COLO668 (cell line): ENCODE data around the gene LBX2.

Source experiments
- DNase-seq: peaks from one replicate; lab custom pipeline; 2025; ENCODE audit not compliant: unreplicated experiment; lab: John Stamatoyannopoulos, UW

Gene LBX2, protein sequence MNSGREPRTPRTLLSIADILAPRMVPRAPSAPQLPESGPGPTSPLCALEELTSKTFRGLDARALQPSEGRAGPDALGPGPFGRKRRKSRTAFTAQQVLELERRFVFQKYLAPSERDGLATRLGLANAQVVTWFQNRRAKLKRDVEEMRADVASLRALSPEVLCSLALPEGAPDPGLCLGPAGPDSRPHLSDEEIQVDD

DNA sequence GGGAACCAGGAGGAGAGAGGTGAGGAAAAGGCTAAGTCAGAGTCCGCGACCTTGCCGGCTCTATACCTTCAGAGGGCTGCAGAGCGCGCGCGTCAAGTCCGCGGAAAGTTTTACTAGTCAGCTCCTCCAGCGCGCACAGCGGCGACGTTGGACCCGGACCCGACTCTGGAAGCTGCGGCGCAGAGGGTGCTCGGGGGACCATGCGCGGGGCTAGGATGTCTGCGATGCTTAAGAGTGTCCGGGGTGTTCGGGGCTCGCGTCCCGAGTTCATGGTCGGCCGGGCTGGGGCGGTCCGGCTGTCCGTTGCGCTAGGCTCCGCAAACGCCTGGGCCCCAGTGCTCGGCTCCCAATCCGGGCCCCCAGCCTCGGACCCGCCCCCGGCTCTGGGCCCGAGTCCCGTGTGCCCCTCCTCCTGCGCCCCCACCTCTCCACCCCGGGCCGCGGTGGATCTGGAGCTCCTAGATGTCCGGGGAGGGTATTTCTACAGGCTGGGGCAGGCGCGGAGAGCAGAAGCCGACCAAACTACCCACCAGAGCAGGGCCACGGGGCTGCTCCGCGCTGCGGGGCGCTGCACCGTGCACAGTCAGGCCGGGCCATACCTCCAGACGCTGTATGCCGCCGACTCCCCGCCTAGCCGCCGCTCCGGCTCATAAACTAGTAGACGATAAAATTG is at the start of gene LBX2:
TSS of gene LBX2 (minus strand) at position 337 of the 673 bp plus-strand sequence. CDS start at position 271, 66 bp downstream.
- no peak for DNase-seq

DNA sequence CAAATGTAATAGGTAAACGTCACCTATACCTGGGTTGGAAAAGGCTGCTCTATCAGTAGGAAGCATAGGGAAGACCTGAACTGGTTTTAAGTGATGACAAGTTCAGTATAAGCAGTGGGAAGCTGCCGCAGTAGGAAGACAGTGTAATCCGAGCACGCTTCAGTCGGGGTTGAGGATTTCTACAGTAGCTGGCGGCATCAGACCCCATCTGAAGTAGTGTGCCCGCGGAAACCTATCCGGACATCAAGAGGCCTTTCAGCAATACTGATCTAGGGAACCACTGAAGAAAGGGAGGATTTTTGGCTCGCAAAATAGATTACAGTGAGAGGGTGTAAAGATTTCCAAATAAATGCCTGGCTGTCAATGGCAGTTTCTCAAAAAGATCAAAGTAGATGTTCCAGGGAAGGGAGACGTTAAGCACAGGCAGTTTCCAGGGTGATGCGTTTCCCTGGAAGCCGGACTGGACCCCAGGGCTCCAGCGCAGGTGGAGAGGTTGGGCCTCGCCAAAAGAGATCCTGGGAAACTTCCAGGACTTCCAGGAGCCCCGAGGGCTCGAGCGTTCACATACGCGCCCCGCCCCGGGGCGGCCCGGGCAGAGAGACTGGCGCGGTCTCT is 49.0 kb upstream of the LBX2 start:
- DNase-seq: peak; percentile 39

DNA sequence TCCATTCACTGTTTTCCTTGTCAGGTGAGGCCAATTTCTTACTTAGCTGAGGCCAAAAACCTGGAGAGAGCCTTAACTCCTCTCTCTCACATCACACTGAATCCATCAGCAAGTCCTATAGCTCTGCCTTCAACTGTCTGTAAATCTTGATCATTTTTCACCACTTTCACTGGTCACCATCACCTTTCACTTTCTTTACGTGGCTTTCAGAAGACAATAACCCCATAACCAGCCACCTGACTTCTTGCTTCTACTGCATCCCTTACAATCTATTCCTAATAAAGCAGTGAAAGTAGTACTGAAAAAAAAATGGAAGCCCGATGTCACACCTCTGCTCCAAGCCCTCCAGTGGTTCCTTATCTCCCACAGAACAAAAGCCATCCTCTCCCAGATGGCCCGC is 46.6 kb upstream of the LBX2 start:
- DNase-seq: no peak

DNA sequence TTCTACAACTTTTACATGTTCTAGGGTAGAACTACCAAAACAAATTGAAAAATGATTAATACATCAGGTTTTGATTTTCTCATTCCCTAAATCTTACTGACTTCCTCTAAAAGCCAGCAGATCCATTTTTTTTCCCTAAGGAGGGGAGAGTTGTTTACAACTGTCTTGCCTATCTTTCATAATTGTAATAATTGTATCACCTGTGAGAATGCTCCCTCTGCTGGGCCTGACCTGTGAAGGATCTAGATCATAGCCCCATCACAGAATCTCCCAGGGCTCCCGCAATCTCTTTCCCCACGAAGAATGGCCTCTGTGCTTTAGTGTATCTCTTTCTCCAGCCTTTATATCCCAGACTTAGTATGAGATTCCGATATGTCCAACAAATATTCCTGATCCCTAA is 45.2 kb upstream of the LBX2 start:
- peak; percentile 10 for DNase-seq

DNA sequence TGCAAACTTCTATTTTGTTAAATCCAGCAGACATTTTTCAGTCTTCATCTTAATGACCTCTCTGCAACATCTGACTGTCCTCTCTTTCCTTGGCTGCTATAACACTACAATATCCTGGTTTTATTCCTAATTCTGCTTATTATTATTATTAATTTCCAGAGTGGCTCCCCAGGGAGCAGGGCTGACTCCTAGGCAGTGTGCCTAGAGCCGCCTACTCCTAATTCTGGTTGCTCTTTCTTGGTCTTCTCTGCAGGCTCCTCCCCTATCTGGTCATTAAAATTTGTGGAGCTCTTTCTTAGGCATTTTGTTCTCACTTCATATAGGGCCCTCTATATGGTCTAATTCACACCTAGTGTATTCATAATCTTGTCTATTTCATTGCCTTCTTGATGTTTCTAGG is 43.6 kb upstream of the LBX2 start:
- no peak for DNase-seq

DNA sequence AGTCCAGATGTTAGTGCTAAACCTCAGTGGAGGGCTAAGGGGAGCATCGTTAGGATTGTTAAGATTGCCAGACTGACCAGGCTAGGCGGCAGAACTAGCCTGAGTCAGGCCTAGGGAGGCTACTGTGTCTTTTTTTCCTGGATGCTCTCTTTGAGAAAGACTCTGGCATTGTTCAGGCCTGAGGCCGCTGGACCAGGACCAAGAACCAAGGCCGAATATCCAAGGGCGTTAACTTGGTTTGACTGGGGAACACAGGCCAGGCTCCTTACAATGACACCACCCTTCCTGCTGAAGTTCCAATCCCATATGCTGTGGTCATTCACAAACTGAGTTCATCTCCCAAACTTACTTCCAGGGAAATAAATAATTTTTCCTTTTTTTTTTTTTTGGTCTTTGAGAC is 40.9 kb upstream of the LBX2 start:
- DNase-seq: no peak

DNA sequence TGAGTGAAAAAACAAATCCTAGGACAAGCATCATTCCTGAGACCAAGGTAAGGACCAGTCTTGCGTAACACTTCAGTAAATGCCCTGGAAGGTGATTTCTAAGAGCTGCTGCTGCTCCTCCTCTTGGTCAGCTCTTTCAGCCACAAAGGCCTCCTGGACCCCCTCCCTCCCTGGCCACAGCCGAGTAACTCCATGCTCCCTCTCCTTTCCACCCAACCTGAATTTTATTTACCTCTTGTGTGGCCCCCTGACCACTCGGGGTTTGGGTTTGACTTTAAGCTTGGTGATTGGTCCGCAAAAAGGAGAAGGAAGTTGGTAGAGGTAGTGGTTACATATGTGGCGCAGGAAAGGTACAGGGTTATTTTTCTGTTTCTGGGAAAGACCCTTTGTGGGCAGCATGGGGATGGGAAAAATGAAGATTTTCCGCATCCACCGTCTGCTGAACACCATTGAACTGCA is 39.5 kb upstream of the LBX2 start:
- no peak for DNase-seq

DNA sequence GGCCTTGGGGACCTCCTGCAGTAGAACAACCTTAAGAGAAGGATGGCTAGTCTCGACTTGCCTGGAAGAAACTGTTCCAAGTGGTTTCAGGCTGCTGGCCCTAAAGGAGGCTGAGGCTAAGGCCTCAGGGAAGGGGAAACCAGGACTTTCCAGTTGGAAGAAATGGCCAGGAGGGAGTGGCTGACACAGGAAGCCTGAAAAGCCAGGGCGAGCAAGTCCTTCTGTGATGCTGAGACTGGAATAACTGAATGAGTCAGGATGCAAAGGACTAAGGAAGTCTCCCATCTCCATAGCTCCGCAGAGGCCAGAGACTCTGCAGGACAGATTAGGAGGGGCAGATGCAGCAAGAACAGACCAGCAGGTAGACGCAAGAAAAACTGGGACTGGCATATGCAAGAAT is 37.7 kb upstream of the LBX2 start:
- no peak for DNase-seq

DNA sequence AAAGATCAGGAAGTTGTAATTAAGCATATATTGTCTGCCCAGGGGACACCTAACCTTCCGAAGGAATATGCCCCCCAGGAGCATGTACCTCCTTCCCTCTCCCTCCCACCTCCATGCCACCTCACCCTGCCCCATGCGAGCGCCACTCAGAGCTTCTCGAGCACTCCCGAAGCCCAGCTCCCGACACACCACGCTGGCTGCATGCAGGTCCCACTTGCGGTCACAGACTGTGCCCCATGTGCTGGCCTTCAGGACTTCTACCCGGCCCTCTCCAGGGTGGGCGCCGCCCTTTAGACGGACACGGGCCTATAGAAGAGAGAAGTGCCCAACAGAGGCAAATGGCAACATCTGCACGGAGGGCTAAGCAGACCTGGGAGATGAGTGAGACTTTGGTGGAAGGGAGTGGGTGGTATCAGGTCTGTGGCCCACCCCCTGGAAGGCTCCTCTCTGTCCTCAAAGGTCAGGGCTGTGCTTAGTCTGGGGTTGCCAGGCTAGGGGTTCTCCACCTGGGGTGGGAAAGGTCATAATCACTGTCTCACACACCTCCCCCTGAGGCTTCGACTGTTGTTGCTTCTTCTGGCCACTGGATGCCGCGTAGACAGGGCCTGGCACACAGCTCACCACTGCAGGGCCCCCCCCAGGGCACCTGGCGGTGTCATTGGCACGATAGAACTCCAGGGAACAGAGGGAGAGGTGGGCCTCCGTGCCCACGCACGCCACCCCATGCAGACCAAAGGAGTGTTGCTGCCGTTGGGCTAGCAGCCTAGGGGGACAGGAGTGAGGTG is 37.0 kb upstream of the LBX2 start:
- DNase-seq: no peak

DNA sequence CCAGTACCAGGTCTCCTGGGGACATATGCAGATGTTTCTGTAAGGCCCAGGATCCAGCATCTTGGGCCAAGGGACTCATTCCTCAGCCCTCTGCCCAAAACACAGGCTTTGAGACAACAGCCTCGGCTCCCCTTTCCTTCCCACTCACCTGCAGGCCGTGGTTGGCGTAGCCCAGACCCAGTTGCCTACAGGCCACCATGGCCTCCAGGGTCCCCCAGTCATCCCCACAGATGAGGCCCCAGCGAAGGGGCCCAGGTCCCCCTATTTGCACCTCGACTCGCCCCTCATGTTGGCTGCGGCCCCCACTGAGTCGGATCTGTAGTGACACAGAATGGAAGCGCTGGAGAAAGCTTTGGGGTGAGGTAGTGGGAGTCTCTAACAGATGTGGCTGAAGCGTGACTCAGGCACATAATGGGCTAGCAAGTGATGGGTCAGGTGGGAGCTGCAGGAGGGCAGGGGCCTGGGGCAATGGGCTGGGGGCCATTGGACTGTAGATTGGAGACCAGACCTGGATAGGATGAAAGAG is 36.1 kb upstream of the LBX2 start:
- no peak for DNase-seq

DNA sequence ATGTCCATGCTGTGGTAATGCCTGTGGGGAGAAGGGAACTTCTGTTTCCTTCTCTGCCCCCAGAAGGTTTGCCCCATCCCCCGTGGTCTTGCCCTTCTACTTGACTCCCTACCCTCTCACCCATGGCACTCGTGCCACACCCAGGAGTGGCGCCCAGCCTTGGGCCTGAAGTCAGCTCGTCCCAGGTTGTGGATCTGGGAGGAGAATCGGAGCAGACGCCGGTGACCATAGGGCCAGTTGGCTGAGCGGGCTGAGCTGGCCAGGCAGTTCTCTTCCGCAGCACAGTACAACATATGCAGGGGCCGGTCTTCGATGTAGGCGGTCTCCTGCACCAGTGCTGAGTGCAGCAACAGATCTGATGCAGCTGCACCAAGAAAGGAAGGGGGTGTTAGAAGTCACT is 35.0 kb upstream of the LBX2 start:
- DNase-seq: no peak

DNA sequence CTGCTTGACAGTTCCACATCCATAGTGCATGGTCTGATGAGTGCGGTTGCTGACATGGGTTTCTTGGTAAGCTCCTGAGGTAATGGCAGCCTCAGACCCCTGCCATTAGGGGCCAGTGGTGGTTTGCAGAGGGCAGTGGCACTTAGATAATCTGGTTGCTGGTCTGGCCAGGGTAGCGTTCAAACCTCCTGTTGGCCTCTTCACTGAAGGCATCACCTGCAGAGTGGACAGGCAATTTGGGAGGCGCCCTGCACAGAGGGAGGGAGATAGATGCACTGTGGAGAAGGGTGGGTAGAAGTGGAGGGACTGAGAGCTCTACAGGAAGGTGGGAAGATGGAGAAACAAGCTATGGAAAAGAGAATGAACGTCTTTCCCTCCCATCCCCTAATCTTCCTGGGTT is 34.1 kb upstream of the LBX2 start:
- no peak for DNase-seq

DNA sequence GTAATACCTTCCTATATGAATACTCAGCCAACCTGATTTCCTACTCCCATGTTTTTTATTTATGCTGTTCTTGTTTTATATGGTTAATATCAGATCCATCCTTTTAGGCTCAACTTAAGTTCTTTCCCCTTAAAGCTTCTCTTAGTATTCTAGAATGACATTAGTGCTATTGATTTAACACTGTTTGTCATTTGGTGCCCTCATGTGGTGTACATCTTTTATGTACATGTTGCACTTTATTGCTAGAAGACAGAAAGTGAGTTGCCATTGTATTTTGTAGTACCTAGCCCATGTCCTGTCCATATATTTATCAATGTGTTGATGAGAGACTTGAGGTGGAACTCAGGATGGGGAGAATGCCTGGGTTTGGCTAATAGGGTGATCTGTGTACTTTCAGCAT is 32.8 kb upstream of the LBX2 start:
- DNase-seq: no peak

DNA sequence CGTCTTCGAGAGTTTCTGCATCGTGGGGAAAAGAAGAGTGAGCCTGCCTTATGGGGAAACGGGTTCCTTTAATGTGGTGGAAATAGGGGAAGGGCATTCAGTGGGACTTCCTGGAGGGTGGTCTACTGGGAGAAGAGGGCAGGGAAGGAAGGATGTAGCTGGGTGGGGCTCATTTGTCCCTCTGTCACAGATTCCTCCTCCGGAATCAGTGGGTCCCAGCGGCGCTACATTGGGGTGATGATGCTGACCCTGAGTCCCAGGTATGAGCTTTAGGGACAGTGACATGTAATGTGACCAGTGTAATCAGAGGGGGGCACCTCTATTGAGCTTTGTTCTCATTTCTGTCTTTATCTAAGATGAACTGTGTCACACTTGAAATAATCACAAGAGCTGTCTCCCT is 32.3 kb upstream of the LBX2 start:
- no peak for DNase-seq

DNA sequence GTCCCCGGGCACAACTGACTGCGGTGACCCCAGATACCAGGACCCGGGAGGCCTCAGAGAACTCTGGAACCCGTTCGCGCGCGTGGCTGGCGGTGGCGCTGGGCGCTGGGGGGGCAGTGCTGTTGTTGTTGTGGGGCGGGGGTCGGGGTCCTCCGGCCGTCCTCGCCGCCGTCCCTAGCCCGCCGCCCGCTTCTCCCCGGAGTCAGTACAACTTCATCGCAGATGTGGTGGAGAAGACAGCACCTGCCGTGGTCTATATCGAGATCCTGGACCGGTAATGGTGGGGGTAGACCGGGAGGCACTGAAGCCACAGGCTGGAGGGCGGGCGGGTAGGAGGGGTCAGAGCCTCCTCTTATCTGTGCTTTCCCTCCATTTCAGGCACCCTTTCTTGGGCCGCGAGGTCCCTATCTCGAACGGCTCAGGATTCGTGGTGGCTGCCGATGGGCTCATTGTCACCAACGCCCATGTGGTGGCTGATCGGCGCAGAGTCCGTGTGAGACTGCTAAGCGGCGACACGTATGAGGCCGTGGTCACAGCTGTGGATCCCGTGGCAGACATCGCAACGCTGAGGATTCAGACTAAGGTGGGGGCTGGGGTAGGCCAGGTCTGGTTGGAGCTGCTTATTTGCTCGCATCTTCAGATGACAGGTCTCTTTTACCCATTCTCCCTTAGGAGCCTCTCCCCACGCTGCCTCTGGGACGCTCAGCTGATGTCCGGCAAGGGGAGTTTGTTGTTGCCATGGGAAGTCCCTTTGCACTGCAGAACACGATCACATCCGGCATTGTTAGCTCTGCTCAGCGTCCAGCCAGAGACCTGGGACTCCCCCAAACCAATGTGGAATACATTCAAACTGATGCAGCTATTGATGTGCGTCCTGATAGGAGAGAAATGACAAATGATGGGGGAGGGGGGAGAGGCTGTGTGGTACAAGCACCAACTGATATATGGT is 31.1 kb upstream of the LBX2 start:
- peak; percentile 44 for DNase-seq

DNA sequence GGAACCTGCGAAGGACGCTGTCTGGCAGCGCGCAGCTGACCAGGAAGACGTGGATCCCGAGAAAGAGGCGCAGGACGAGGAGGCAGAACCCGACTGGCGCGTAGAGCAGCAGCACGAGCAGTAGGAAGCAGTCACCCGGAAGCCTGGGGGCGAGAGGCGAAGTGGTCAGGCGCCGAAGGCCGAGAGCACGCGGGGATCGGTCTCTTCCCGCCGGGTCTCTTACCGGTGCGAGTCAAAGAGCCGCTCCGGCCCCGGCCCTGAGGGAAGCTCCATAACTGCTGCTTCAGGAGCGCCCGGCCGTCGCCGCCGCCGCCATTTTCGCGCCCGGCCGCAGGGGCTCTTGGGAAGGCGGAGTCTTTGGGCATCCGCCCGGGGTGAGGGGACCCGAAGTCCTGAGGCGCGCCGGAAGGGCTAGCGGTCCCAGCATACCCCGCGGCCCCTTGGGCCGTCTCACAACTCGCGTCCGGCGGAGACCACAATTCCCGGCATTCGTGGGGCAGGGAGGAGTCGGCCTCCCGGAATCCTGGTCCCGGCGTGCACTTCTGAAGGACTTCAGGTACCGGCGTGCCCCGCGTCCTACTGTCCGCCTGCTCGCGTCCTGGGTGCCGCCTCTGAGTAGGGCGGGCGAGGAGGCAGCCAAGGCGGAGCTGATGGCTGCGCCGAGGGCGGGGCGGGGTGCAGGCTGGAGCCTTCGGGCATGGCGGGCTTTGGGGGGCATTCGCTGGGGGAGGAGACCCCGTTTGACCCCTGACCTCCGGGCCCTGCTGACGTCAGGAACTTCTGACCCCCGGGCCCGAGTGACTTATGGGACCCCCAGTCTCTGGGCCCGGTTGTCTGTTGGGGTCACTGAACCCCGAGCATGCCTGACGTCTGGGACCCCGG is 30.2 kb upstream of the LBX2 start, which contains the start of the genes AUP1 and HTRA2:
TSS of gene AUP1 (minus strand) at position 350 of the 882 bp plus-strand sequence. CDS start at position 273, 77 bp downstream.
TSS of gene HTRA2 (plus strand) at position 577 of the 882 bp plus-strand sequence. CDS start at position 651, 74 bp downstream.
- DNase-seq: peak; percentile 99

DNA sequence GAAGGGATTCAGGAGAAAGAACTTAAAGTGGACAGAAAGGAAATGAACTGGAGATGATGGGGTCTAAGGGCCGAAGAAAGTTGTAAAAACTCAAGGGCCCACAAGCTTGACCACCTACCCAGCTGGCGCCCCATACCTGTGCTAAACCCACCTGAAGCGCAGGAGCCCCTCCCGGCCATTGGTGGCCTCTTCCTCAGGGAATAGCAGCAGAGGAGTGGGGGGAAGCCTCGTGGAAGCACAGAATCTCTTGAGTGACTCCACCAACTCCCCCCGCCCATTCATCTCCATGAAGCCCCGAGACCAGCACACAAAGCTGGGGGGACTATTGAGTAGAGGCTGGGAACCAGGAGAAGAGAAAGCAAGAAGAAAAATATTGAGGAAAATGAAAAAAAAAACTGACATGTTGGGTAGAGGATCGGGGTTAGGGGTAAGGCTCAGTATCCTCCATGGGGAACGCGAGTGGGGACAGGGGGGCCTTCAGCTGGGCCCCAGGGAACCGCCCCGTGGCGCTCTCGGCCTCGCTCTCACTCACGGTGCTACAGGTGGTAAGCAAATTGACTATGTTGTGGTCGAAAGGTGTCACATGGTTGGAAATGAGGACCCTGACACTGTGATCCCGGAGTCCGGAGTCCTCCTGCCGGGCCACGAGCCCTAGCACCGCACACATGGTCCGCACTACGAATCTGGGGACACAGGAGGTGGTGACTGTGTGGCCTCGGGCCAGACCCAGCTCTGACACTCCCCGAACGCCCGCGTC is 29.4 kb upstream of the LBX2 start:
- DNase-seq: no peak

DNA sequence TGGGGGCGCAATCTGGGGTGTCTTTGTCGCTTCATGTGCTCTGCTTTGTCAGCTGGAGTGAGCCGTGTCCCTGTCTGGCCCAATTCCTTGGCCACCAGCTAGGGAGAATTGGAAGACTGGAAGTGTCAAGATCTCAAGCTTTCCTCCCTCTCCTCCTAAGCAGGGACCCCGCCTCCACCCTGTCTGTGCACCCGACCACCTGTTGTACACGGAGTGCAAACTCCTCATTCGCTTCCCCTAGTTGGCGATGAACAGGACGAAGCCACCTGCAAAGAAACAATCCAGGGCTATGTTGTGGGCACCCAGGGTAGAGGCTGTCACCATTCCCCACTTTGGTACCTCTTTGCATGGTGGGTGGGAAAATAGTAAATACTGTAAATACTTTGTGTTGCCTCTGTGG is 28.3 kb upstream of the LBX2 start:
- DNase-seq: no peak
